H1 (cell line): Measurements from ENCODE around the gene SAMD9L. TPM values are rescaled to one million over a fixed set of nuclear protein-coding genes. Genes with fewer than 3 reads are reported as not detected.

ENCODE experiments used
- KDM1A ChIP-seq: fragments of 200-600, 300-600 bp; sonication (generic); IDR thresholded peaks from 2 replicates; pipeline ENCODE4 v1.7.1; 2016; ENCODE audit warnings: mild to moderate bottlenecking, low read length, borderline replicate concordance
- KDM5A ChIP-seq: fragments of 200-600 bp; IDR thresholded peaks from 2 replicates; pipeline ENCODE4 v1.7.1; 2012; ENCODE audit warnings: mild to moderate bottlenecking, low read length, inconsistent platforms, mixed read lengths
- PHF8 ChIP-seq: fragments of 200-600 bp; sonication (generic); conservative IDR thresholded peaks from 2 replicates; pipeline ENCODE4 v1.7.1; 2012; ENCODE audit warnings: low read depth, mild to moderate bottlenecking, inconsistent platforms, low read length, moderate library complexity
- POLR2AphosphoS5 ChIP-seq: IDR thresholded peaks from 2 replicates; pipeline ENCODE4 v1.6.1; 2011; ENCODE audit warnings: low read depth, low read length
- RXRA ChIP-seq: IDR thresholded peaks from 2 replicates; pipeline ENCODE4 v1.6.1; 2011; ENCODE audit warnings: low read depth, mild to moderate bottlenecking, low read length, moderate library complexity; ENCODE audit not compliant: insufficient read depth
- SIRT6 ChIP-seq: IDR thresholded peaks from one replicate; pipeline ENCODE4 v1.7.1; 2012; ENCODE audit warnings: low read length, inconsistent platforms
- SIX5 ChIP-seq: IDR thresholded peaks from 2 replicates; pipeline ENCODE4 v1.6.1; 2011; ENCODE audit warnings: mild to moderate bottlenecking, low read depth, low read length
- polyA plus RNA-seq, 7 experiments: library from polyadenylated mRNA; depleted of rRNA in 3 of 7; stranded (reverse) in 5 of 7; unstranded in 2 of 7; fragments of >200 nt in 5 of 7; fragments of 200-250 nt in 2 of 7; gene quantifications; 1 replicate in 5 of 7; 2 replicates in 1 of 7; 4 replicates in 1 of 7; pipeline versions ENCODE4 v1.2.1 to v1.2.3, GENCODE V29; 2011 to 2013; ENCODE audit warnings: missing spikeins in 2 of 7, mixed read lengths in 2 of 7
- total RNA-seq: library from RNA; stranded (reverse); fragmentation: NEBNext Ultra II Directional; extraction: Animal tissue kit (Norgen Biotek cat#: 25700); gene quantifications from 2 replicates; pipeline ENCODE4 v1.2.1, GENCODE V29; 2021
- TF ChIP-seq, protein P1 (sequence below): fragments of 300-600 bp; sonication (generic); IDR thresholded peaks from 2 replicates; pipeline ENCODE4 v1.7.1; 2012; ENCODE audit warnings: low read length, moderate library complexity, mild to moderate bottlenecking, inconsistent platforms; ENCODE audit not compliant: insufficient replicate concordance
- TF ChIP-seq, protein P2 (sequence below): IDR thresholded peaks from 2 replicates; pipeline ENCODE4 v1.6.1; 2011; ENCODE audit warnings: low read length, improper control_type of control experiment

Gene SAMD9L
- total and polyA plus RNA-seq, 2 of the 8 experiments (the other 6 are each of a cell fraction or from before 2014, with no cell fraction given) = not detected

DNA sequence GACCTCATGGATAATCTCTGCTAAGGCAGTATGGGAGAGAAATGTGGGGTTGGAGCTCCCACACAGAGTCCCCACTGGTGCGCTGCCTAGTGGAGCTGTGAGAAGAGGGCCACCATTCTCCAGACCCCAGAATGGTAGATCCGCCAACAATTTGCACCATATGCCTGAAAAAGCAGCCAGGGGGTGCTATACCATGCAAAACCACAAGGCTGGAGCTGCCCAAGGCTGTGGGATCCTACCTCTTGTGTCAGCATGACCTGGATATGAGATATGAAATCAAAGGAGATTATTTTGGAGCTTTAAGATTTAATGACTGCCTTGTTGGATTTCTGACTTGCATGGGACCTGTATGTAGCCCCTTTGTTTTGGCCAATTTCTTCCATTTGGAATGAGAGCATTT is 27.0 kb upstream of the SAMD9L start (continued):
- TF ChIP-seq, protein P1, sequence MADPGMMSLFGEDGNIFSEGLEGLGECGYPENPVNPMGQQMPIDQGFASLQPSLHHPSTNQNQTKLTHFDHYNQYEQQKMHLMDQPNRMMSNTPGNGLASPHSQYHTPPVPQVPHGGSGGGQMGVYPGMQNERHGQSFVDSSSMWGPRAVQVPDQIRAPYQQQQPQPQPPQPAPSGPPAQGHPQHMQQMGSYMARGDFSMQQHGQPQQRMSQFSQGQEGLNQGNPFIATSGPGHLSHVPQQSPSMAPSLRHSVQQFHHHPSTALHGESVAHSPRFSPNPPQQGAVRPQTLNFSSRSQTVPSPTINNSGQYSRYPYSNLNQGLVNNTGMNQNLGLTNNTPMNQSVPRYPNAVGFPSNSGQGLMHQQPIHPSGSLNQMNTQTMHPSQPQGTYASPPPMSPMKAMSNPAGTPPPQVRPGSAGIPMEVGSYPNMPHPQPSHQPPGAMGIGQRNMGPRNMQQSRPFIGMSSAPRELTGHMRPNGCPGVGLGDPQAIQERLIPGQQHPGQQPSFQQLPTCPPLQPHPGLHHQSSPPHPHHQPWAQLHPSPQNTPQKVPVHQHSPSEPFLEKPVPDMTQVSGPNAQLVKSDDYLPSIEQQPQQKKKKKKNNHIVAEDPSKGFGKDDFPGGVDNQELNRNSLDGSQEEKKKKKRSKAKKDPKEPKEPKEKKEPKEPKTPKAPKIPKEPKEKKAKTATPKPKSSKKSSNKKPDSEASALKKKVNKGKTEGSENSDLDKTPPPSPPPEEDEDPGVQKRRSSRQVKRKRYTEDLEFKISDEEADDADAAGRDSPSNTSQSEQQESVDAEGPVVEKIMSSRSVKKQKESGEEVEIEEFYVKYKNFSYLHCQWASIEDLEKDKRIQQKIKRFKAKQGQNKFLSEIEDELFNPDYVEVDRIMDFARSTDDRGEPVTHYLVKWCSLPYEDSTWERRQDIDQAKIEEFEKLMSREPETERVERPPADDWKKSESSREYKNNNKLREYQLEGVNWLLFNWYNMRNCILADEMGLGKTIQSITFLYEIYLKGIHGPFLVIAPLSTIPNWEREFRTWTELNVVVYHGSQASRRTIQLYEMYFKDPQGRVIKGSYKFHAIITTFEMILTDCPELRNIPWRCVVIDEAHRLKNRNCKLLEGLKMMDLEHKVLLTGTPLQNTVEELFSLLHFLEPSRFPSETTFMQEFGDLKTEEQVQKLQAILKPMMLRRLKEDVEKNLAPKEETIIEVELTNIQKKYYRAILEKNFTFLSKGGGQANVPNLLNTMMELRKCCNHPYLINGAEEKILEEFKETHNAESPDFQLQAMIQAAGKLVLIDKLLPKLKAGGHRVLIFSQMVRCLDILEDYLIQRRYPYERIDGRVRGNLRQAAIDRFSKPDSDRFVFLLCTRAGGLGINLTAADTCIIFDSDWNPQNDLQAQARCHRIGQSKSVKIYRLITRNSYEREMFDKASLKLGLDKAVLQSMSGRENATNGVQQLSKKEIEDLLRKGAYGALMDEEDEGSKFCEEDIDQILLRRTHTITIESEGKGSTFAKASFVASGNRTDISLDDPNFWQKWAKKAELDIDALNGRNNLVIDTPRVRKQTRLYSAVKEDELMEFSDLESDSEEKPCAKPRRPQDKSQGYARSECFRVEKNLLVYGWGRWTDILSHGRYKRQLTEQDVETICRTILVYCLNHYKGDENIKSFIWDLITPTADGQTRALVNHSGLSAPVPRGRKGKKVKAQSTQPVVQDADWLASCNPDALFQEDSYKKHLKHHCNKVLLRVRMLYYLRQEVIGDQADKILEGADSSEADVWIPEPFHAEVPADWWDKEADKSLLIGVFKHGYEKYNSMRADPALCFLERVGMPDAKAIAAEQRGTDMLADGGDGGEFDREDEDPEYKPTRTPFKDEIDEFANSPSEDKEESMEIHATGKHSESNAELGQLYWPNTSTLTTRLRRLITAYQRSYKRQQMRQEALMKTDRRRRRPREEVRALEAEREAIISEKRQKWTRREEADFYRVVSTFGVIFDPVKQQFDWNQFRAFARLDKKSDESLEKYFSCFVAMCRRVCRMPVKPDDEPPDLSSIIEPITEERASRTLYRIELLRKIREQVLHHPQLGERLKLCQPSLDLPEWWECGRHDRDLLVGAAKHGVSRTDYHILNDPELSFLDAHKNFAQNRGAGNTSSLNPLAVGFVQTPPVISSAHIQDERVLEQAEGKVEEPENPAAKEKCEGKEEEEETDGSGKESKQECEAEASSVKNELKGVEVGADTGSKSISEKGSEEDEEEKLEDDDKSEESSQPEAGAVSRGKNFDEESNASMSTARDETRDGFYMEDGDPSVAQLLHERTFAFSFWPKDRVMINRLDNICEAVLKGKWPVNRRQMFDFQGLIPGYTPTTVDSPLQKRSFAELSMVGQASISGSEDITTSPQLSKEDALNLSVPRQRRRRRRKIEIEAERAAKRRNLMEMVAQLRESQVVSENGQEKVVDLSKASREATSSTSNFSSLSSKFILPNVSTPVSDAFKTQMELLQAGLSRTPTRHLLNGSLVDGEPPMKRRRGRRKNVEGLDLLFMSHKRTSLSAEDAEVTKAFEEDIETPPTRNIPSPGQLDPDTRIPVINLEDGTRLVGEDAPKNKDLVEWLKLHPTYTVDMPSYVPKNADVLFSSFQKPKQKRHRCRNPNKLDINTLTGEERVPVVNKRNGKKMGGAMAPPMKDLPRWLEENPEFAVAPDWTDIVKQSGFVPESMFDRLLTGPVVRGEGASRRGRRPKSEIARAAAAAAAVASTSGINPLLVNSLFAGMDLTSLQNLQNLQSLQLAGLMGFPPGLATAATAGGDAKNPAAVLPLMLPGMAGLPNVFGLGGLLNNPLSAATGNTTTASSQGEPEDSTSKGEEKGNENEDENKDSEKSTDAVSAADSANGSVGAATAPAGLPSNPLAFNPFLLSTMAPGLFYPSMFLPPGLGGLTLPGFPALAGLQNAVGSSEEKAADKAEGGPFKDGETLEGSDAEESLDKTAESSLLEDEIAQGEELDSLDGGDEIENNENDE = no peak
- no peak for TF ChIP-seq SIX5
- no peak for TF ChIP-seq KDM1A
- no peak for TF ChIP-seq KDM5A
- no peak for TF ChIP-seq SIRT6
- no peak for TF ChIP-seq POLR2AphosphoS5
- TF ChIP-seq, protein P2, sequence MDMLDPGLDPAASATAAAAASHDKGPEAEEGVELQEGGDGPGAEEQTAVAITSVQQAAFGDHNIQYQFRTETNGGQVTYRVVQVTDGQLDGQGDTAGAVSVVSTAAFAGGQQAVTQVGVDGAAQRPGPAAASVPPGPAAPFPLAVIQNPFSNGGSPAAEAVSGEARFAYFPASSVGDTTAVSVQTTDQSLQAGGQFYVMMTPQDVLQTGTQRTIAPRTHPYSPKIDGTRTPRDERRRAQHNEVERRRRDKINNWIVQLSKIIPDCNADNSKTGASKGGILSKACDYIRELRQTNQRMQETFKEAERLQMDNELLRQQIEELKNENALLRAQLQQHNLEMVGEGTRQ = no peak
- TF ChIP-seq PHF8 = no peak
- no peak for TF ChIP-seq RXRA
